Neural crest cell (in vitro differentiated cells): Measurements from ENCODE around the gene GPER1. TPM values are rescaled to one million over a fixed set of nuclear protein-coding genes. Genes with fewer than 3 reads are reported as not detected.
A peak's percentile ranks its signal among the peaks of the same experiment; 100 is the strongest.

Experiments used
- DNase-seq: peaks from one replicate; pipeline ENCODE4 v3.0.0; 2021; ENCODE audit warnings: low read depth, mixed read lengths, low spot score
- H3K27ac Mint-ChIP-seq: one replicate; pipeline ENCODE4 v1.8.0; 2021; ENCODE audit warnings: mild to moderate bottlenecking, mixed read lengths; ENCODE audit not compliant: unreplicated experiment
- H3K27me3 Mint-ChIP-seq: 2 replicates; pipeline ENCODE4 v1.8.0; 2021; ENCODE audit warnings: low read depth, mild to moderate bottlenecking, mixed read lengths
- H3K36me3 Mint-ChIP-seq: 2 replicates; pipeline ENCODE4 v1.8.0; 2021; ENCODE audit warnings: low read depth, mild to moderate bottlenecking, mixed read lengths
- H3K4me1 Mint-ChIP-seq: 2 replicates; pipeline ENCODE4 v1.8.0; 2021; ENCODE audit warnings: mixed read lengths
- H3K4me3 Mint-ChIP-seq: one replicate; pipeline ENCODE4 v1.8.0; 2021; ENCODE audit warnings: mild to moderate bottlenecking, mixed read lengths
- H3K9me3 Mint-ChIP-seq: 2 replicates; pipeline ENCODE4 v1.8.0; 2021; ENCODE audit warnings: mixed read lengths
- total RNA-seq: library from RNA; stranded (reverse); gene quantifications from 2 replicates; pipeline ENCODE4 v1.2.1, GENCODE V29; 2021
- TF ChIP-seq, protein P1 (sequence below): fragments of 200-600 bp; sonication (generic); conservative IDR thresholded peaks from 2 replicates; pipeline ENCODE4 v1.5.0; 2021; ENCODE audit warnings: antibody characterized with exemption, mild to moderate bottlenecking

Gene GPER1
- total RNA-seq, 1 donor from 2014 or later: 0.91 TPM

DNA sequence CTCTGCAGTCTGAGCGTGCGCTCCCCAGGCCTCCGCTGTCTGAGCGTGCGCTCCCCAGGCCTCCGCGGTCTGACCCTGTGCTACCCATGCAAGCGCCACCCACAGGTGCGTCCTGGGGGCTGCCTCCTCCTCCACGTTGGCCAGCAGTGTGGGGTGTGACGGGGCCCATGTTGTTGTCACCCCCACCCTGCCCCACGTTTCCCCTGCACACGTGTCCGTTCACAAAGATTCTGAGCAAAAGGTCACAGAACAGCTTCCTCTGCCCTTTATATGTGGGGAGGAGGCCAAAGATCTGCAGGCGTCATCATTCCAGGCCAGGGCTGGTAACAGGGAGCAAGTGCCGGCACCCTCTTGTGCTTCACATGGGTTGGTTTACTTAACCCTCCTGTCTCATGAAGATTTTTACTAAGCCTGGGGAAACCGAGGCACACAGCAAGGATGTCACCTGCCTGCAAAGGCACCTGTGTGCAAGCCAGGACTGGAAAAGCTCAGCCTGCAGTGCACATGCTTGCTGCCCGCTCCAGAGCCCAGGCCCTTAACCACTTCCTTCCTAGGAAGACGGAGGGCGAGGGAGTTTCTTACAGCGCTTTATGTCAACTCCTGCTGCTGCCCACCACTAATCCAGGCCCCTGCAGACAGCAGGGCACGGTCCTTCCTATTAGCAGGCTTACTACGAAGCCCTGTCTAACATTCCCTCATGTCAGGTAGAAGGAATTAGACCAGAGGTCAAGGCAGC lies 38.7 kb upstream of the GPER1 start:
- no peaks in the 10 kb centered on the region for H3K9me3 Mint-ChIP-seq

DNA sequence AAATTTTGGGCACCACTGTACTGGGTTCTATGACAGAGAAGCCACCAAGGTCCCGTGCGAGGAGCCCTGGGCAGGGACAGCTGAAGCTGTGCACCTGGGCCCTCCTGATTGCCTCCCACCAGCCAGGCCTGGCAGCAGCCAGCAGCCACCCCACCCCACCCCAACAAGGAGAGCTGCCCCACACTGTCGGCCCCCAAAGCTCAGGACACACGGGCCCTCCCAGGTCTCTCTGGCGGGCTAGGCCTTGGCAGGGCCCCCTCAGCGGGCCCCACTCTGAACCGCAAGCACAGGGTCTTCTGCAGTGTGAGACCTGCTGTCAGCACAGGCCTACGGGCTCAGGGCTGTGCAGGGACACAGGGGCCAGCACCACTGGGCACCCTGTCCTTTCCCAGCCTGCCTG lies 38.1 kb upstream of the GPER1 start:
- H3K4me3 Mint-ChIP-seq: no peak overlapping the region

More for the DNA sequence above, 38.7 kb upstream of the GPER1 start:
- Mint-ChIP-seq H3K27me3 (no peaks in the 10 kb centered on the region), H3K36me3 (no peaks in the 10 kb centered on the region), H3K27ac (no peak overlapping the region), H3K4me3 (no peak overlapping the region), H3K4me1 (peaks cover 8% of the 10 kb centered on the region)
- no peak for DNase-seq
- TF ChIP-seq, protein P1, sequence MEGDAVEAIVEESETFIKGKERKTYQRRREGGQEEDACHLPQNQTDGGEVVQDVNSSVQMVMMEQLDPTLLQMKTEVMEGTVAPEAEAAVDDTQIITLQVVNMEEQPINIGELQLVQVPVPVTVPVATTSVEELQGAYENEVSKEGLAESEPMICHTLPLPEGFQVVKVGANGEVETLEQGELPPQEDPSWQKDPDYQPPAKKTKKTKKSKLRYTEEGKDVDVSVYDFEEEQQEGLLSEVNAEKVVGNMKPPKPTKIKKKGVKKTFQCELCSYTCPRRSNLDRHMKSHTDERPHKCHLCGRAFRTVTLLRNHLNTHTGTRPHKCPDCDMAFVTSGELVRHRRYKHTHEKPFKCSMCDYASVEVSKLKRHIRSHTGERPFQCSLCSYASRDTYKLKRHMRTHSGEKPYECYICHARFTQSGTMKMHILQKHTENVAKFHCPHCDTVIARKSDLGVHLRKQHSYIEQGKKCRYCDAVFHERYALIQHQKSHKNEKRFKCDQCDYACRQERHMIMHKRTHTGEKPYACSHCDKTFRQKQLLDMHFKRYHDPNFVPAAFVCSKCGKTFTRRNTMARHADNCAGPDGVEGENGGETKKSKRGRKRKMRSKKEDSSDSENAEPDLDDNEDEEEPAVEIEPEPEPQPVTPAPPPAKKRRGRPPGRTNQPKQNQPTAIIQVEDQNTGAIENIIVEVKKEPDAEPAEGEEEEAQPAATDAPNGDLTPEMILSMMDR: no peak

DNA sequence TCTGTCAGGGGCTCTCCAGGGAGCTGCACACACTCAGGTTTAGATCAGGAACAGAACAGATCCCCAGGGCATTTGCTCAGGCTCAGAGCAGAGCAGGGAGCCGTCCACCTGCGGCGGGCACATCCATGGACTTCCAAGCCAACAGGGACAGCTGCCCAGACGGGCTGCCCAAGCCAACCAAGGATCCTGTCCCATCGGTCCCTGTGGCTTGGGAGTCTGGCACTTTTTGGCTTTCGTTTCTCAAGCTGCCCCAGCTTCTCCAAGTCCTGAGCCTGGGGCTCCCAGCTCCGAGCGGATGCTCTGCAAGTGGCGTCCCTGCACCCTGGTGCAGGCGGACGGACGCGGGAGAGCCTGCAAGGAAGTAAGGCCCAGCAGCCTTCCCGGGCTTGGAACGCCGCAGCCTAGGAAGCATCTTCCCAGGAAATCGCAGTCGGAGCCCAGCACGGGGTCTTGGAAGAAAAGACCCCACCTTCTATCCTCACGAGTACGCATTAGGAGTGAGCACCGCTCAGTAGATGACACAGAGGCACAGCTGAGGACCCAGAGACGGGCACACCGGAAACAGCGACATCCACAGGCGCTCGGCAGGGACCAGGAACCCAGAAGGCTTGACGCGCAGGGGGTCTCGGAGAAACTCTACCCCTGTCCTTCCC lies 37.5 kb upstream of the GPER1 start:
- DNase-seq: no peak
- Mint-ChIP-seq H3K27ac (no peak overlapping the region), H3K4me1 (peaks cover 5% of the 10 kb centered on the region), H3K9me3 (no peaks in the 10 kb centered on the region), H3K36me3 (no peaks in the 10 kb centered on the region), H3K4me3 (no peak overlapping the region), H3K27me3 (no peaks in the 10 kb centered on the region)
- TF ChIP-seq, protein P1: no peak

More for the DNA sequence above, 38.1 kb upstream of the GPER1 start:
- no peaks in the 10 kb centered on the region for H3K9me3 Mint-ChIP-seq
- no peaks in the 10 kb centered on the region for H3K36me3 Mint-ChIP-seq
- H3K27ac Mint-ChIP-seq: no peak overlapping the region
- TF ChIP-seq, protein P1: no peak
- no peak for DNase-seq
- H3K4me1 Mint-ChIP-seq: peaks cover 10% of the 10 kb centered on the region
- no peaks in the 10 kb centered on the region for H3K27me3 Mint-ChIP-seq

DNA sequence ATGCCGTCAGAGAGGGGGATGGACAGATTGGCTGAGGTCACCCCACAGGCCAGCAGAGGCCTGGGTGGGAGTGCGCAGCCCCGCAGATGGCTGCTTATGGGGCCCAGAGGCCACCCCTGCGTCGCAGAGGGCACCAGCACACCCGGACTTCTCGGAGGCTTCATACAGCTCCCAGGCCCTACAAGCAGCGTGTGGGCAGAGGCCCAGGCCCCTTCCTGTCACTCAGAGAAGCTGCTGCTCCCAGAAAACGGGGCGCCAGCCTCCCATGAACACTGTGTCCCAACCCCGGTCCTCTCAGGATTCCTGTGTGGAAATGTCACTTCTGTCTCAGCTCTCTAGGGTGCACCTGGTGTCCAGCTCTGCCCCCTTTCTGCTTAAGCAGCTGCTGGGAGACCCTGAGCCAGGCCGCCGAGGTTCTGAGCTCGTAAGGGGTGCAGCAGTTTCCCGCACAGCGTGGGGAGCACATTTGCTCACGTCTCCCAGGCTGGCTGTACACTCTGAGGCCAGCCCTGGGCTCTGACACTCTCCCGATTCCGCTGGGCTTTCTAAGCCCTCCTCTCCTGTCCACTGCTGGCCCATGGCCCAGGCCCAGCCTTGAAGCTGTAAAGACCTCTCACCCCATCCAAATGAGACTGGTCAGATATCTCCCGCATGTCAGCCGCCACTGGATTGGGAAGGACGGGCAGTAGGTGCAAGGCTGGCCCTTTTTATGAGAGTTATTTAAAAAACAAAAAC lies 36.8 kb upstream of the GPER1 start:
- no peak overlapping the region for H3K4me3 Mint-ChIP-seq
- DNase-seq: no peak
- H3K9me3 Mint-ChIP-seq: no peaks in the 10 kb centered on the region
- no peaks in the 10 kb centered on the region for H3K36me3 Mint-ChIP-seq
- no peak overlapping the region for H3K27ac Mint-ChIP-seq
- TF ChIP-seq, protein P1: no peak
- peaks cover 4% of the 10 kb centered on the region for H3K4me1 Mint-ChIP-seq
- no peaks in the 10 kb centered on the region for H3K27me3 Mint-ChIP-seq

DNA sequence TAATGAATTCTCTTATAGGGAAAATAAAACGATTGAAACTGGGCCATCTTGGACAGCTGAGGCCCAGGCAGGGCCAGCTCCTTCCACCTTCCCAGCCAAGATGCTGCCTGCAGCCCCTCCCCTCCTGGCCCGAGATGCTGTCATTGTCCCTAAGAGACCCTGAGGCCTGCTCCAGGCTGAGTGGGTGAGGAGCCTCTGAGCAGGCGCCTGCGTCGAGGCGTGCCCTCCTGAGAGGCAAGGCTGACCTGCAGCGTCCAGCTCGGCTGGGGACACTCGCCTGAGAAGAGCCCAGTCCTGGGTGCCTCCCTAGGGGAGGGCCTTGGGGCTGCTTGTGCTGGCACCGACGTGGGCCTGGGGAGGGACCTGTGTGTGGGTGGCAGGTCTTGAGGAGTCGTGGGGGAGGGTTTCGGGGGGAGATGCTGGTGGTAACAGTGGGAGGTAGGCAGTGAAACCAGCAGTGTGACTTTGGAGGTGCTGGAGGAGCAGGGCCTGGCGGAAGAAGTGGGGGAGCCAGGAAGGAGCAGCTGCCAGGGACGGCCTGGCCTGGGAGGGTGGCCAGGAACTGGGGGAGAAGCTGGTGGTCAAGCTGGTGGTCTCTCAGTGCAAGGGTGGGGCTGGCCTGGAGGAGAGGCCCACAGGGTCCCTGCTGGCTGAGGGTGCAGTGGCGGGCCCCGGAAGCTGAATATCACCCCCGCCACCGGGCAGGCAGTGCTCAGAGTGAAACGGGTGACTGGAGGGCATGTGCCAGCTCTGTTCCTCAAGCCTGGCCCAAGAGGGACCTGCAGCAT lies 35.7 kb upstream of the GPER1 start:
- H3K4me3 Mint-ChIP-seq: no peak overlapping the region
- H3K9me3 Mint-ChIP-seq: no peaks in the 10 kb centered on the region
- H3K27ac Mint-ChIP-seq: peak overlapping the region; percentile 84
- peaks cover 4% of the 10 kb centered on the region for H3K4me1 Mint-ChIP-seq
- no peak for DNase-seq
- H3K36me3 Mint-ChIP-seq: no peaks in the 10 kb centered on the region
- no peaks in the 10 kb centered on the region for H3K27me3 Mint-ChIP-seq
- TF ChIP-seq, protein P1: no peak
